ENCODE results near the gene XKR7. TPM values are rescaled to one million over a fixed set of nuclear protein-coding genes. Genes with fewer than 3 reads are reported as not detected.

The XKR7 gene
- total and polyA plus RNA-seq, 8 donors, result under 0.01 to 0.58 (median 0.21) TPM; not detected in 4

GRCh38 chr20:32019156-32019510 is 51.2 kb downstream of the XKR7 start:
- H3K27ac ChIP-seq, result peak overlapping the region in 1 of 5 donors; percentile 9
- peaks cover 5 to 98% (median 63%) of the 10 kb centered on the region in 3 donors for H3K27me3 ChIP-seq
- peaks cover 12 to 26% (median 20%) of the 10 kb centered on the region in 4 donors for H3K4me1 ChIP-seq
- H3K4me3 ChIP-seq, result peak overlapping the region; percentile 53 to 80 (median 58)
- peak in 1 of 2 donors; percentile 60 for DNase-seq
- intact Hi-C loops (cut with DNase I; ENCODE audit: low total_unique reads), result no loop called here
- H3K9me3 ChIP-seq, result no peaks in the 10 kb centered on the region
- TF ChIP-seq EP300 (IDR thresholded peaks at IDR 0.05) (no peak), POLR2A (IDR thresholded peaks at IDR 0.05) (no peak), POLR2AphosphoS5 (IDR thresholded peaks at IDR 0.05) (no peak), CTCF (IDR thresholded peaks at IDR 0.05) (no peak)
- 0 to 1% (median 1%) methylated on average over 5 to 36 of the region's 42 CpGs for WGBS, 5 donors
- H3K36me3 ChIP-seq, result no peaks in the 10 kb centered on the region

- DNase-seq, result no peak
- peaks cover 12 to 26% (median 20%) of the 10 kb centered on the region in 4 donors for H3K4me1 ChIP-seq
- TF ChIP-seq POLR2A (IDR thresholded peaks at IDR 0.05), result no peak
- no peak for TF ChIP-seq CTCF (IDR thresholded peaks at IDR 0.05)
- no peak for TF ChIP-seq EP300 (IDR thresholded peaks at IDR 0.05)
- TF ChIP-seq POLR2AphosphoS5 (IDR thresholded peaks at IDR 0.05), result no peak
- H3K4me3 ChIP-seq, result peak overlapping the region; percentile 53 to 80 (median 58)
- H3K27me3 ChIP-seq, result peaks cover 5 to 98% (median 63%) of the 10 kb centered on the region in 3 donors
- intact Hi-C loops (cut with DNase I; ENCODE audit: low total_unique reads), result loop anchor here (10.0 kb wide), 1 partner anchor 195 kb away; no protein-coding TSS in a partner anchor
- H3K27ac ChIP-seq, result no peak overlapping the region
- no peaks in the 10 kb centered on the region for H3K9me3 ChIP-seq
- WGBS, 5 donors, result 35 to 40% (median 37%) methylated on average over 11 of the region's 11 CpGs
- no peaks in the 10 kb centered on the region for H3K36me3 ChIP-seq
Measured at GRCh38 chr20:32019563-32020463, 51.9 kb downstream of the XKR7 start.

GRCh38 chr20:32021091-32021490 is 53.1 kb downstream of the XKR7 start:
- H3K4me1 ChIP-seq, result peaks cover 12 to 26% (median 20%) of the 10 kb centered on the region in 4 donors
- DNase-seq, result no peak
- intact Hi-C loops (cut with DNase I; ENCODE audit: low total_unique reads), result loop anchor here (10.0 kb wide), 1 partner anchor 196 kb away; no protein-coding TSS in a partner anchor
- H3K9me3 ChIP-seq, result no peaks in the 10 kb centered on the region
- TF ChIP-seq CTCF (IDR thresholded peaks at IDR 0.05) (no peak), POLR2A (IDR thresholded peaks at IDR 0.05) (no peak), EP300 (IDR thresholded peaks at IDR 0.05) (no peak), POLR2AphosphoS5 (IDR thresholded peaks at IDR 0.05) (no peak)
- 78 to 90% (median 83%) methylated on average over 4 of the region's 4 CpGs for WGBS, 5 donors
- H3K27ac ChIP-seq, result no peak overlapping the region
- H3K4me3 ChIP-seq, result no peak overlapping the region
- peaks cover 5 to 99% (median 68%) of the 10 kb centered on the region in 3 donors for H3K27me3 ChIP-seq
- no peaks in the 10 kb centered on the region for H3K36me3 ChIP-seq

- WGBS, 5 donors, result 80 to 85% (median 83%) methylated on average over 6 of the region's 6 CpGs
- H3K27ac ChIP-seq, result no peak overlapping the region
- no peaks in the 10 kb centered on the region for H3K36me3 ChIP-seq
- DNase-seq, result no peak
- TF ChIP-seq EP300 (IDR thresholded peaks at IDR 0.05) (no peak), POLR2A (IDR thresholded peaks at IDR 0.05) (no peak), POLR2AphosphoS5 (IDR thresholded peaks at IDR 0.05) (no peak), CTCF (IDR thresholded peaks at IDR 0.05) (no peak)
- no peaks in the 10 kb centered on the region for H3K9me3 ChIP-seq
- H3K27me3 ChIP-seq, result peaks cover 0 to 67% (median 33%) of the 10 kb centered on the region in 3 donors
- intact Hi-C loops (cut with DNase I; ENCODE audit: low total_unique reads), result loop anchor here (10.0 kb wide), 1 partner anchor 200 kb away; no protein-coding TSS in a partner anchor
- H3K4me3 ChIP-seq, result no peak overlapping the region
- peaks cover 0 to 4% (median under 1%) of the 10 kb centered on the region in 4 donors for H3K4me1 ChIP-seq
Measured at GRCh38 chr20:32024683-32025295, 56.8 kb downstream of the XKR7 start.
